Fibroblast of lung (primary cell): ENCODE data around the gene SRCIN1. TPM values are rescaled to one million over a fixed set of nuclear protein-coding genes. Genes with fewer than 3 reads are reported as not detected.

Source experiments
- DNase-seq, 2 donors: peaks; one replicate each; pipeline versions ENCODE4 v3.0.0 to v3.0.0-alpha.2; 2010; ENCODE audit warnings: low read depth in 2 of 2
- H2AFZ ChIP-seq: 2 replicates; pipeline ENCODE4 v1.5.1; 2012; ENCODE audit warnings: low read length, control low read depth, inconsistent platforms
- H3K27ac ChIP-seq: 2 replicates; pipeline ENCODE4 v1.5.1; 2011; ENCODE audit warnings: low read length, control low read depth; ENCODE audit not compliant: insufficient read depth
- H3K27me3 ChIP-seq: 2 replicates; pipeline ENCODE4 v1.5.1; 2011; ENCODE audit warnings: mild to moderate bottlenecking, low read length; ENCODE audit not compliant: control insufficient read depth, insufficient read depth
- H3K36me3 ChIP-seq: 2 replicates; pipeline ENCODE4 v1.5.1; 2011; ENCODE audit warnings: low read length; ENCODE audit not compliant: control insufficient read depth, insufficient read depth
- H3K4me1 ChIP-seq: 2 replicates; pipeline ENCODE4 v1.5.1; 2011; ENCODE audit warnings: low read length; ENCODE audit not compliant: control insufficient read depth, insufficient read depth; ENCODE audit errors: extremely low read depth
- H3K4me2 ChIP-seq: 2 replicates; pipeline ENCODE4 v1.5.1; 2011; ENCODE audit warnings: low read length, control low read depth; ENCODE audit not compliant: insufficient read depth; ENCODE audit errors: extremely low read depth
- H3K4me3 ChIP-seq, 4 experiments: fragments of 200-600 bp in 1 of 4; sonication (generic) in 1 of 4; replicated peaks in 1 of 4; 2 replicates each; pipeline ENCODE4 v1.5.1; 2011 to 2016; ENCODE audit warnings: low read length in 4 of 4, low read depth in 3 of 4, mild to moderate bottlenecking in 3 of 4, control low read depth in 2 of 4, inconsistent platforms in 1 of 4, mixed read lengths in 1 of 4; ENCODE audit not compliant: insufficient read depth in 1 of 4; ENCODE audit errors: control extremely low read depth in 1 of 4
- H3K79me2 ChIP-seq: 2 replicates; pipeline ENCODE4 v1.5.1; 2012; ENCODE audit warnings: mild to moderate bottlenecking, low read length, inconsistent platforms; ENCODE audit not compliant: control insufficient read depth, insufficient read depth
- H3K9ac ChIP-seq: 2 replicates; pipeline ENCODE4 v1.5.1; 2011; ENCODE audit warnings: mild to moderate bottlenecking, low read length, control low read depth; ENCODE audit not compliant: insufficient read depth
- H3K9me3 ChIP-seq: 2 replicates; pipeline ENCODE4 v1.5.1; 2012; ENCODE audit warnings: low read depth, low read length; ENCODE audit not compliant: control insufficient read depth, insufficient read depth
- H4K20me1 ChIP-seq: 2 replicates; pipeline ENCODE4 v1.5.1; 2011; ENCODE audit warnings: low read length; ENCODE audit not compliant: control insufficient read depth, insufficient read depth; ENCODE audit errors: extremely low read depth
- EZH2 ChIP-seq: IDR thresholded peaks from 2 replicates; pipeline ENCODE4 v1.5.1; 2012; ENCODE audit warnings: low read length, control low read depth, mild to moderate bottlenecking; ENCODE audit errors: missing control alignments
- polyA plus RNA-seq, 2 donors: library from polyadenylated mRNA; depleted of rRNA in 1 of 2; stranded (reverse) in 1 of 2; unstranded in 1 of 2; fragments of >200 nt; gene quantifications; 2 replicates each; pipeline ENCODE4 v1.2.1, GENCODE V29; 2011 to 2012; ENCODE audit warnings: missing spikeins in 1 of 2
- total RNA-seq: library from RNA; depleted of rRNA; stranded (reverse); fragments of >200 nt; gene quantifications from 2 replicates; pipeline ENCODE4 v1.2.1, GENCODE V29; 2014
- TF ChIP-seq, protein P1 (sequence below), 2 donors: IDR thresholded peaks in 1 of 2; conservative IDR thresholded peaks in 1 of 2; 1 replicate in 1 of 2; 2 replicates in 1 of 2; pipeline ENCODE4 v1.5.1; 2011 to 2012; ENCODE audit warnings: low read length in 2 of 2, control low read depth in 1 of 2, inconsistent platforms in 1 of 2, low read depth in 1 of 2, mild to moderate bottlenecking in 1 of 2

SRCIN1 gene
- total and polyA plus RNA-seq, 2 donors (not counting 1 experiment from before 2014, with no cell fraction given), result under 0.01 TPM; not detected in 1

DNA sequence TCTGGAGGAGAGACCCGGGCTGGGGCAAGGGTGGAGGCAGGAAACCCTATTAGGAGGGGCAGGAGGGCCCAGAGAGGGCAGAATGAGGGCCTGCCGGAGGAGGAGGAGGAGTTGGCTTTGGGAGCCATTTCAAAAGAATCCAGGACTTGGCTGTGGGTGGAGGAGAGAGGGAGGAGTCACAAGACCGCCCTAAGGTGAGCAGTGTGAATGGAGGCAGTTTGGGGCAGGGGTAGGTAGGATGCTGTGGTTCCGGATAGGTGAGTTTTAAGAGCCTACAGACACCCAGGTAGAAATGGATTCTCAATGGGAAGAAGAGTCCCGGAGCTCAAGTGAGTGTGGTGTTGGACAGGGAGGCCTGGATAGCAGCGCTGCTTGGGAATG is 97.2 kb downstream of the SRCIN1 start:
- Histone ChIP-seq H3K4me2 (no peak overlapping the region), H3K4me3 (no peak overlapping the region), H3K27ac (no peak overlapping the region), H3K79me2 (no peaks in the 10 kb centered on the region), H3K27me3 (no peaks in the 10 kb centered on the region), H3K4me1 (peaks cover 17% of the 10 kb centered on the region), H2AFZ (no peak overlapping the region), H3K36me3 (peaks cover 10% of the 10 kb centered on the region), H3K9ac (no peak overlapping the region), H4K20me1 (no peaks in the 10 kb centered on the region), H3K9me3 (no peaks in the 10 kb centered on the region)
- no peak for DNase-seq
- TF ChIP-seq, protein P1, sequence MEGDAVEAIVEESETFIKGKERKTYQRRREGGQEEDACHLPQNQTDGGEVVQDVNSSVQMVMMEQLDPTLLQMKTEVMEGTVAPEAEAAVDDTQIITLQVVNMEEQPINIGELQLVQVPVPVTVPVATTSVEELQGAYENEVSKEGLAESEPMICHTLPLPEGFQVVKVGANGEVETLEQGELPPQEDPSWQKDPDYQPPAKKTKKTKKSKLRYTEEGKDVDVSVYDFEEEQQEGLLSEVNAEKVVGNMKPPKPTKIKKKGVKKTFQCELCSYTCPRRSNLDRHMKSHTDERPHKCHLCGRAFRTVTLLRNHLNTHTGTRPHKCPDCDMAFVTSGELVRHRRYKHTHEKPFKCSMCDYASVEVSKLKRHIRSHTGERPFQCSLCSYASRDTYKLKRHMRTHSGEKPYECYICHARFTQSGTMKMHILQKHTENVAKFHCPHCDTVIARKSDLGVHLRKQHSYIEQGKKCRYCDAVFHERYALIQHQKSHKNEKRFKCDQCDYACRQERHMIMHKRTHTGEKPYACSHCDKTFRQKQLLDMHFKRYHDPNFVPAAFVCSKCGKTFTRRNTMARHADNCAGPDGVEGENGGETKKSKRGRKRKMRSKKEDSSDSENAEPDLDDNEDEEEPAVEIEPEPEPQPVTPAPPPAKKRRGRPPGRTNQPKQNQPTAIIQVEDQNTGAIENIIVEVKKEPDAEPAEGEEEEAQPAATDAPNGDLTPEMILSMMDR (conservative IDR thresholded peaks at IDR 0.05 in 1 of 2, IDR thresholded peaks at IDR 0.05 in 1 of 2; ENCODE audit: low read depth in 1 of 2, low read length in 2 of 2), result no peak
- TF ChIP-seq EZH2, result no peak

DNA sequence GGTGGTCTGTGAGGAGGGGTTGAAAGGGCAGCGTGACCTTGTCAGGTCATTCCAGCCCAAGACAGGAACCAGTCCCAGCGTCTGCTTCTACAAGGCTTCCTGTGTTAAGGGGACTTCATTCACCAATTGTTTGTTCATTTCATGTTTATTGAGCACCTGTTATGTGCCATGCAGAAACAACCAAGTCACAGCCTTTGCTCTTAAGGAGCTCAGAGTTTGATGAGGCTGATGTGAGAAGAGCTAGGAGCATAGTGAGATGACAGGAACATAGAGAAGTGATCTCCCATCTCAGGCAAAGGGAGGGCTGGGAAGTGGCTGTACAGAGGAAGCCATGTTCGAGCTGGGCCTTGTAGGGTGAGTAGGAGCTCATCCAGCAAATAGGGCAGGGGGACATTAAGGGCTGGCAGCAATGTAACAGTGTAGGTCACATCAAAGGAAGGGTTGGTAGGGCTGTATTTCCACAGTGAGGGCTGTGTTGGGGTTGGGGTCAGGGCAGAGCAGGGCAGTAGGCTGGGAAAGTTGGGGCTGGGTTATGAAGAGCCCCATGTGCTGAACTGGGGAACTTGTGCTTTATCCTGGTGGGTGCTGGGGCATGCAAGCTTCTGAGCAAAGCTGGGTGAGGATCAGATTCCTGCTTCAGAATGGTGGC is 97.7 kb downstream of the SRCIN1 start:
- Histone ChIP-seq H3K27ac (no peak overlapping the region), H3K4me3 (no peak overlapping the region), H3K9me3 (no peaks in the 10 kb centered on the region), H3K79me2 (no peaks in the 10 kb centered on the region), H4K20me1 (no peaks in the 10 kb centered on the region), H3K36me3 (peaks cover 14% of the 10 kb centered on the region), H2AFZ (no peak overlapping the region), H3K9ac (no peak overlapping the region), H3K4me1 (peaks cover 17% of the 10 kb centered on the region), H3K27me3 (no peaks in the 10 kb centered on the region), H3K4me2 (no peak overlapping the region)
- TF ChIP-seq, protein P1 (conservative IDR thresholded peaks at IDR 0.05 in 1 of 2, IDR thresholded peaks at IDR 0.05 in 1 of 2; ENCODE audit: low read depth in 1 of 2, low read length in 2 of 2), result no peak
- no peak for TF ChIP-seq EZH2
- DNase-seq, result no peak

DNA sequence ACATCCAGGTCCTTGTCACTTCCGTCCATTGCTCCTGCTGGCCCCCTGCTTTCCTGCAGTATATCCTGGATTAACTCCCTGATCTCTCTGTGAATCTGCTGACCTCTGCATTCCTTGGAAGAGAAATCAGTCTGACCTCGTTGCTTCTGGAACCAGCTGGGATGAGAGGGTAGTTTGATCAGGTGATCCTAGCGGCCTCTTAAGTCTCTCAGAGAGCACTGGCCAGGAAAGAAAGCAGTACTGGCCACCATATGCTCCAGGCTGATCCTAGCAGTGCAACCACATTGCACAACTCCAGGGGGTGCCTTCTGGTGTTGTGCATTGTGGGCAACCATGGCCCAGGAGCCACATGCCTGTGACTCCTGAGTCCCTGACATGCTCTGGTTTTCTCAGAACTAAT is 98.3 kb downstream of the SRCIN1 start:
- H3K9ac ChIP-seq, result no peak overlapping the region
- H3K4me1 ChIP-seq, result peaks cover 17% of the 10 kb centered on the region
- no peaks in the 10 kb centered on the region for H4K20me1 ChIP-seq
- H3K79me2 ChIP-seq, result no peaks in the 10 kb centered on the region
- H3K36me3 ChIP-seq, result peaks cover 15% of the 10 kb centered on the region
- H2AFZ ChIP-seq, result no peak overlapping the region
- no peak overlapping the region for H3K4me3 ChIP-seq
- no peak overlapping the region for H3K27ac ChIP-seq
- H3K9me3 ChIP-seq, result no peaks in the 10 kb centered on the region
- no peak for DNase-seq
- TF ChIP-seq, protein P1 (conservative IDR thresholded peaks at IDR 0.05 in 1 of 2, IDR thresholded peaks at IDR 0.05 in 1 of 2; ENCODE audit: low read depth in 1 of 2, low read length in 2 of 2), result no peak
- no peak for TF ChIP-seq EZH2
- H3K4me2 ChIP-seq, result no peak overlapping the region
- H3K27me3 ChIP-seq, result no peaks in the 10 kb centered on the region
